ENCODE data around the gene G3BP2. TPM values are rescaled to one million over a fixed set of nuclear protein-coding genes. Genes with fewer than 3 reads are reported as not detected.

G3BP2 gene
- total RNA-seq, 2 donors from 2014 or later: 95.0 to 121 TPM

DNA sequence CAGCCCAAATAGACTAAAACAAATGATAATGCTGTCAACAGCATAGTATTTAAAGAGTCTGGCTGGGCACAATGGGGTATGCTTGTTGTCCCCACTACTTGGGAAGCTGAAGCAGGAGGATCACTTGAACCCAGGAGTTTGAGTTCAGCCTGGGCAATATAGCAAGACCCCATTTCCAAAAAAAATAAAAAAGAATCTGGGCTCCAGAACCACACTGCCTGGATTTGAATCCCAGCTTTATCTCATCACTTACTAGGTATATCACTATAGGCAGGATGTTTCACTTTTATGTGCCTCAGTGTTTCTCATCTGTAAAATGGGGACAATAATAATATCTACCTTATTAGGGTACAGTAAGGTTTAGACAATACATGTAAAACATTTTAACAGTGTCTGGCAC, 5.3 kb upstream of the G3BP2 start:
- TF ChIP-seq POLR2AphosphoS5 (IDR thresholded peaks at IDR 0.05) (no peak), POLR2A (IDR thresholded peaks at IDR 0.05) (no peak)
- TF ChIP-seq, protein P1, sequence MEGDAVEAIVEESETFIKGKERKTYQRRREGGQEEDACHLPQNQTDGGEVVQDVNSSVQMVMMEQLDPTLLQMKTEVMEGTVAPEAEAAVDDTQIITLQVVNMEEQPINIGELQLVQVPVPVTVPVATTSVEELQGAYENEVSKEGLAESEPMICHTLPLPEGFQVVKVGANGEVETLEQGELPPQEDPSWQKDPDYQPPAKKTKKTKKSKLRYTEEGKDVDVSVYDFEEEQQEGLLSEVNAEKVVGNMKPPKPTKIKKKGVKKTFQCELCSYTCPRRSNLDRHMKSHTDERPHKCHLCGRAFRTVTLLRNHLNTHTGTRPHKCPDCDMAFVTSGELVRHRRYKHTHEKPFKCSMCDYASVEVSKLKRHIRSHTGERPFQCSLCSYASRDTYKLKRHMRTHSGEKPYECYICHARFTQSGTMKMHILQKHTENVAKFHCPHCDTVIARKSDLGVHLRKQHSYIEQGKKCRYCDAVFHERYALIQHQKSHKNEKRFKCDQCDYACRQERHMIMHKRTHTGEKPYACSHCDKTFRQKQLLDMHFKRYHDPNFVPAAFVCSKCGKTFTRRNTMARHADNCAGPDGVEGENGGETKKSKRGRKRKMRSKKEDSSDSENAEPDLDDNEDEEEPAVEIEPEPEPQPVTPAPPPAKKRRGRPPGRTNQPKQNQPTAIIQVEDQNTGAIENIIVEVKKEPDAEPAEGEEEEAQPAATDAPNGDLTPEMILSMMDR (IDR thresholded peaks at IDR 0.05): no peak
- Histone ChIP-seq H3K9me3 (no peaks in the 10 kb centered on the region), H3K4me3 (no peak overlapping the region), H3K27ac (no peak overlapping the region), H3K4me1 (replicated peaks) (no peaks in the 10 kb centered on the region), H3K36me3 (no peaks in the 10 kb centered on the region), H3K27me3 (replicated peaks; ENCODE audit: insufficient read depth) (no peaks in the 10 kb centered on the region)
- no peak for DNase-seq (ENCODE audit: low spot score)
- intact Hi-C loops (cut with DNase I): loop anchor here (10.0 kb wide), 1 partner anchor 166 kb away; no protein-coding TSS in a partner anchor

DNA sequence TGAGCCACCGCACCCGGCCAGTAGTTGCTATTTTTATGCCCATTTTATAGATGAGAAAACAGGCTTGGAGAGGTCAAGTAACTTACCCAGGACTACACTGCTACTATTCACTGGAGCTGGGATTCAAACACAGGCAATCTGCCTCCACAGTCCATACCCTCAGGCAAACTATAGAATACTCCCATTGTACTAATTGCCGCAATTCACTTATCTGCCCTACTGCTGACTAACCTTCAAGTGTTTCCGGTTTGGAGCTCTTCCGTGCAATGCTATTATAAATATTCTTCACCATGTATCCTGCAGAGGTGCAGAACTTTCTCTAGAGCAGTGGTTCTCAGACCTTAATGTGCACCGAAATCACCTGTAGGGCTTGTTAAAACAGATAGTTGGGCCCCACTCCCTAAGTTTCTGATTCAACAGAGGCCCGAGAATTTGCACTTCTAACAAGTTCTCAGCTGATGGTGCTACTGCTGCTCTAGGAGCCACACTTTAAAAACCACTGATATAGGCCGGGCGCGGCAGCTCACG, 1.9 kb upstream of the G3BP2 start:
- Histone ChIP-seq H3K4me3 (no peak overlapping the region), H3K27ac (no peak overlapping the region), H3K36me3 (no peaks in the 10 kb centered on the region), H3K9me3 (no peaks in the 10 kb centered on the region), H3K4me1 (replicated peaks) (no peaks in the 10 kb centered on the region), H3K27me3 (replicated peaks; ENCODE audit: insufficient read depth) (no peaks in the 10 kb centered on the region)
- TF ChIP-seq POLR2A (IDR thresholded peaks at IDR 0.05): no peak
- no peak for TF ChIP-seq POLR2AphosphoS5 (IDR thresholded peaks at IDR 0.05)
- TF ChIP-seq, protein P1 (IDR thresholded peaks at IDR 0.05): no peak
- no peak for DNase-seq (ENCODE audit: low spot score)
- intact Hi-C loops (cut with DNase I): loop anchor here (10.0 kb wide), 1 partner anchor 170 kb away; no protein-coding TSS in a partner anchor
- WGBS: 96% methylated on average over 11 of the region's 11 CpGs

DNA sequence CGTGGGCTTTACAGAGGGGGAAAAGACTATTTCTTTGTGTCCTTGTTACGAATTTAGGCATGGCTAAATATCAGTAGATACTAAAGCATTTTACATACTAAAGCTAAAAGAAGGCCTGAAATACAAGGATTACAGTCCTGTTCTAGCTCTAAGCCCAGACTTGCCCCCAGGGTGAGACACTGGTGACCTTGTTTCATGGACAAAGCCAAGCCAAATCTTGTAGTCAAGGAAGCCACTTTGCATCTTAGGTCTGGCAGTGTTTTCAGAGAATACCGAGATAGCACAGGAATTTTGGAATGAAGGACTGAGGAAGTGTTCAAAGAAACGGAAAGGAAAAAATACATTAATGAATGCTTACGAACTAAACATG, 733 bp upstream of the G3BP2 start:
- 28% methylated on average over 5 of the region's 5 CpGs for WGBS
- no peak for DNase-seq (ENCODE audit: low spot score)
- no peaks in the 10 kb centered on the region for H3K9me3 ChIP-seq
- no peaks in the 10 kb centered on the region for H3K27me3 ChIP-seq (replicated peaks; ENCODE audit: insufficient read depth)
- peak overlapping the region; percentile 80 for H3K4me3 ChIP-seq
- intact Hi-C loops (cut with DNase I): loop anchor here (1.0 to 10.0 kb wide), 3 partner anchors 50 to 171 kb away; partner anchors contain the start of gene USO1
- TF ChIP-seq POLR2A (IDR thresholded peaks at IDR 0.05) (no peak), POLR2AphosphoS5 (IDR thresholded peaks at IDR 0.05) (no peak)
- TF ChIP-seq, protein P1 (IDR thresholded peaks at IDR 0.05): no peak
- no peaks in the 10 kb centered on the region for H3K36me3 ChIP-seq
- H3K4me1 ChIP-seq (replicated peaks): peaks cover 4% of the 10 kb centered on the region
- H3K27ac ChIP-seq: peak overlapping the region; percentile 95 to 97

DNA sequence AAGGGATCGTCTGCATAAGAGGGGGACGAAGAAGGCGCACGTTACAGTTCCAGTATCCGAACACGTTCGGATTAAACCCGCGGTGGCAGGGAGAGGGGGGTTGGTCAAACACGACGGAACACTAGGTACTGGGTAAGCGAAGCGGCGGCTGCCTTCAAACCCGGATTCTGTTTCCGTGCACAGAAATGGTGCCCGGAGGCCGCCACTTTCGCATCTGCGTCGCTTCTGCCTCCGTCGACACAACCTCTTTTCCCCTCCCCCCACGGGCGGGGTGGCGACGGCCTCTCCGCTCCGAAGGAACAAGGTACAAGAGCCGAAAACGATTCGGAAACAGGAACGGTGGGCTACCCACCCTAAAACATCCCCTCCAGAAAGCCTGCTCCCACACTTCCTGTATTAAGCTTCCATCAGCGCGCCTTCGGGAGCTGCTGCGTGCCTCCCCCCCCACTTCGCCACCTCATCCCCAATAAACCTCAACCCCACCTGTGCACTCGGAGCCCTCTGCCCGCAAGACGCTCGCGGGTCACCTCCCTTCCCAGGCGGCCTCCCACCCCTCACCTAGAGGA, 667 bp downstream of the G3BP2 start:
- peak; percentile 81 for DNase-seq (ENCODE audit: low spot score)
- intact Hi-C loops (cut with DNase I): loop anchor here (1.0 to 10.0 kb wide), 3 partner anchors 52 to 172 kb away; partner anchors contain the start of gene USO1
- Histone ChIP-seq H3K4me1 (replicated peaks) (peaks cover 4% of the 10 kb centered on the region), H3K4me3 (peak overlapping the region; percentile 80), H3K27ac (peak overlapping the region; percentile 95 to 97), H3K27me3 (replicated peaks; ENCODE audit: insufficient read depth) (no peaks in the 10 kb centered on the region), H3K9me3 (no peaks in the 10 kb centered on the region), H3K36me3 (no peaks in the 10 kb centered on the region)
- under 1% methylated on average over 44 of the region's 44 CpGs for WGBS
- TF ChIP-seq, protein P1 (IDR thresholded peaks at IDR 0.05): no peak
- peak; percentile 53 for TF ChIP-seq POLR2AphosphoS5 (IDR thresholded peaks at IDR 0.05)

All from prostate gland (tissue), 2 donors.